ACC112 (cell line): Measurements from ENCODE around the gene SGPL1.
"Not testable (repeated sequence)": the region's sequence is repeated elsewhere in the genome, so short reads cannot be mapped to it uniquely, and the experiment has no call there.

Source experiments
- H2AFZ ChIP-seq: fragments of 200-600 bp; sonication (generic); one replicate; pipeline ENCODE4 v1.6.0; 2017; ENCODE audit warnings: antibody characterized with exemption, low read length; ENCODE audit not compliant: unreplicated experiment
- H3K27ac ChIP-seq: fragments of 200-600 bp; sonication (generic); 2 replicates; pipeline ENCODE4 v1.5.1; 2014; ENCODE audit warnings: low read depth, mild to moderate bottlenecking, antibody characterized with exemption, low read length, moderate library complexity
- H3K27me3 ChIP-seq: fragments of 200-600 bp; sonication (generic); 2 replicates; pipeline ENCODE4 v1.6.1; 2014; ENCODE audit warnings: mild to moderate bottlenecking, antibody characterized with exemption, low read length, moderate library complexity, mixed read lengths; ENCODE audit not compliant: insufficient read depth
- H3K36me3 ChIP-seq: fragments of 200-600 bp; sonication (generic); 2 replicates; pipeline ENCODE4 v1.6.1; 2016; ENCODE audit warnings: mild to moderate bottlenecking, antibody characterized with exemption, low read length, moderate library complexity, mixed read lengths; ENCODE audit not compliant: insufficient read depth
- H3K4me1 ChIP-seq: fragments of 200-600 bp; sonication (generic); one replicate; pipeline ENCODE4 v1.6.1; 2016; ENCODE audit warnings: low read length, mixed read lengths; ENCODE audit not compliant: insufficient read depth, unreplicated experiment, control insufficient read depth
- H3K4me3 ChIP-seq: fragments of 200-600 bp; sonication (generic); 2 replicates; pipeline ENCODE4 v1.5.1; 2014; ENCODE audit warnings: mild to moderate bottlenecking, low read depth, low read length
- H3K79me2 ChIP-seq: fragments of 200-600 bp; sonication (generic); one replicate; pipeline ENCODE4 v1.6.0; 2016; ENCODE audit warnings: low read length; ENCODE audit not compliant: control insufficient read depth, unreplicated experiment, insufficient read depth

The SGPL1 gene

DNA sequence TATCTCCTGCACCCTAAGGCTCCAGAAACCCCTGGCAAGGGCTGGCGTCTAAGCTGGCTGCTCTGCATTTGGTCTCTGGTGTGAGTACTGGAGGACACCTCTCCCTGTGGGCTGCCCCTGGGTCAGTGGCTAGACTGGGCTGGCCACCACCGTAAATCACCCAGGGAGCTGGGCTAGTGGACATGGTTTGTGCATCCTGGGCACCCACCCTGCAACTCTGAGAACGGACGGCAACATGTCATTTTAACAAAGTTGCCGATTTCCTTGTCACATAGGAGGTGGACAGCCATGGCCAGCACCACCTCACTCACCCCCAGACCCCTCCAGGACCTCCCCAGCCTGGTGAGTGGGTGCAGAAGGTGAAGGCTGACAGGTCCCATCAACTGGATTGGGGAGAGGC is 99.5 kb downstream of the SGPL1 start:
- H3K27me3 ChIP-seq = peaks cover 5% of the 10 kb centered on the region; the same call in 1 of the 2 replicates
- no peak overlapping the region for H2AFZ ChIP-seq
- no peaks in the 10 kb centered on the region for H3K4me1 ChIP-seq

DNA sequence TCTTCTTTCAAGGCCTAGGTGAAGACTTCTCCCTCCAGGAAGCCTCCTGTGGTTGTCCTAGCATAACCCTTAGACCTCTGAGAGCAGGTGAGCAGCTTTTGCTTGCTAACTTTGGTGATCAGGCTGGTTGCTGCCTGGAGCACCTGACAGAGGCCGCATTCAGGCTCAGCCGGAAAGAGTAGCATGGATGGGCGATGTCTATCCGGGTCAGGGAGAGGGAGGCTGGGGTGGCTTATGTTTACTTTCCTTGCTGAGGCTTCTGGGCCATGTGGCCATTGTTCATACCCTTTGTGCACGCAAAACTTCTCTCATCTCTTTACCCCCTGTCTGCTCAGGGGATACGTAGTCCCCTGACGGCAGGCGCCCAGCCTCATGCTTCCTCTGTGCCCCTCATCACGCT is 100.1 kb downstream of the SGPL1 start:
- H3K4me3 ChIP-seq = no peak overlapping the region
- H3K4me1 ChIP-seq = no peaks in the 10 kb centered on the region
- H2AFZ ChIP-seq = no peak overlapping the region
- peaks cover 8% of the 10 kb centered on the region for H3K27me3 ChIP-seq
- H3K79me2 ChIP-seq = no peaks in the 10 kb centered on the region
- H3K27ac ChIP-seq = no peak overlapping the region
- no peaks in the 10 kb centered on the region for H3K36me3 ChIP-seq

More for the DNA sequence above, 99.5 kb downstream of the SGPL1 start:
- Histone ChIP-seq H3K79me2 (no peaks in the 10 kb centered on the region), H3K4me3 (no peak overlapping the region), H3K27ac (no peak overlapping the region), H3K36me3 (no peaks in the 10 kb centered on the region)

GRCh38 chr10:70916241-70916640 is 100.5 kb downstream of the SGPL1 start:
- Histone ChIP-seq H3K27me3 (peaks cover 12% of the 10 kb centered on the region), H3K4me1 (no peaks in the 10 kb centered on the region), H2AFZ (no peak overlapping the region), H3K36me3 (no peaks in the 10 kb centered on the region), H3K4me3 (no peak overlapping the region), H3K79me2 (no peaks in the 10 kb centered on the region), H3K27ac (no peak overlapping the region)

- H3K4me3 ChIP-seq = no peak overlapping the region
- no peaks in the 10 kb centered on the region for H3K4me1 ChIP-seq
- peaks cover 22% of the 10 kb centered on the region for H3K27me3 ChIP-seq
- no peak overlapping the region for H2AFZ ChIP-seq
- H3K36me3 ChIP-seq = no peaks in the 10 kb centered on the region
- H3K27ac ChIP-seq = no peak overlapping the region
- no peaks in the 10 kb centered on the region for H3K79me2 ChIP-seq
Measured at GRCh38 chr10:70917226-70917625, 101.5 kb downstream of the SGPL1 start.

DNA sequence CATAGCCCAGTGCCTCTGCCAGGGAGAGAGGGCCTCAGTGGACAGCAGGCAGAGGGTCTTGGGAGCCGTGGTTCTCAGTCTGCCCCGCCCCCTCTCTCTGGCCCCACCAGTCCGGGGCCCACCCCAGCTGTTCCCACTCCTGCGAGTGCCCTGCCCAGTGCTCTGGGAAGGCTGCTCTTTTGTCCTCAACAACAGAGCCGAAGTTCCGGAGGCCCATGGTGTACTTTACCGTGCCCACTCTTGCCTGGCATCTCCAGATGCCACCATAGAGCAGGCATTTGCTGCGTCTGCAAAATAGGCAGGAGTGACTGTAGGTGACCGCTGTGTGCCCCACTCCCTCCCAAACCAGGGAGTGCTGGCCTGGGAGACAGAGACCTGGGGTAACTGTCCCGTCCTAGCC is 101.9 kb downstream of the SGPL1 start:
- Histone ChIP-seq H3K4me3 (no peak overlapping the region), H3K79me2 (no peaks in the 10 kb centered on the region), H2AFZ (no peak overlapping the region), H3K4me1 (no peaks in the 10 kb centered on the region), H3K36me3 (no peaks in the 10 kb centered on the region), H3K27me3 (peaks cover 24% of the 10 kb centered on the region), H3K27ac (no peak overlapping the region)

- Histone ChIP-seq H3K27me3 (peaks cover 24% of the 10 kb centered on the region), H2AFZ (no peak overlapping the region), H3K4me3 (no peak overlapping the region), H3K36me3 (no peaks in the 10 kb centered on the region), H3K79me2 (no peaks in the 10 kb centered on the region), H3K27ac (no peak overlapping the region), H3K4me1 (no peaks in the 10 kb centered on the region)
Measured at GRCh38 chr10:70918851-70919530, 103.2 kb downstream of the SGPL1 start.

DNA sequence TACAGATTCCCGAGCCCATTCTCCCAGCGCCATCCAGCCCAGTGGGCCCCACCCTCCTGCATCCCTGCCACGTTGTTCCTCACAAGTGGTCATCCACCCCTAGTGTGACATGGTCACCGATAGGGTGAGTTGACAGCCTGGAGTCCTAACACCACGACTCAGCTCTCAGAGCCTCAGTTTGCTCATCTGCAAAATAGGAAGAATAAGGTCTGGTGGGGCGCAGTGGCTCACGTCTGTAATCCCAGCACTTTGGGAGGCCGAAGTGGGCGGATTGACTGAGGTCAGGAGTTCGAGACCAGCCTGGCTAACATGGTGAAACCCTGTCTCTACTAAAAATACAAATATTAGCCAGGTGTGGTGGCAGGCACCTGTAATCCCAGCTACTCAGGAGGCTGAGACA is 104.2 kb downstream of the SGPL1 start:
- not testable (repeated sequence) for H3K4me3 ChIP-seq, H2AFZ ChIP-seq, H3K79me2 ChIP-seq, H3K4me1 ChIP-seq, H3K27ac ChIP-seq, H3K36me3 ChIP-seq
- peaks cover 20% of the 10 kb centered on the region for H3K27me3 ChIP-seq

GRCh38 chr10:70920519-70920918 is 104.8 kb downstream of the SGPL1 start:
- Histone ChIP-seq H3K79me2 (no peaks in the 10 kb centered on the region), H2AFZ (no peak overlapping the region), H3K27me3 (peaks cover 20% of the 10 kb centered on the region), H3K4me1 (no peaks in the 10 kb centered on the region), H3K4me3 (no peak overlapping the region), H3K36me3 (no peaks in the 10 kb centered on the region), H3K27ac (no peak overlapping the region)

DNA sequence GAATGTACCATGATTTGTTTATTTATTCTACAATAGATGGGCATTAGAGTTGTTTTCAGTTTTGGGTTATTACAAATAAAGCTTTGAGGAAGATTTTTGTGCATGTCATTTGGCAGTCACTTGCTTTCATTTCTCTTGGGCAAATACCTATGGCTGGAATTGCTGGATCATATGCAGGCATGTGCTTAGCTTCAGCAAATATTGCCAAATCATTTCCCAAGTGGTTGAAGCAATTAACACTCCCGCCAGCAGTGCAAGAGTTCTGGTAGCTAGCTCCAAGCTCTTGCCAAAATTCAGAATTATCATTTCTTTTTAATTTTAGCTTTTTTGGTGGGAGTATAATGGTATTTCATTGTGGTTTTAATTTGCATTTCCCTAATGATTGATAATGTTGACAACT is 105.5 kb downstream of the SGPL1 start:
- Histone ChIP-seq H3K4me1 (no peaks in the 10 kb centered on the region), H3K4me3 (no peak overlapping the region), H2AFZ (no peak overlapping the region), H3K36me3 (no peaks in the 10 kb centered on the region), H3K79me2 (no peaks in the 10 kb centered on the region), H3K27me3 (peaks cover 20% of the 10 kb centered on the region), H3K27ac (no peak overlapping the region)

- Histone ChIP-seq H3K36me3 (no peaks in the 10 kb centered on the region), H3K27ac (no peak overlapping the region), H3K79me2 (no peaks in the 10 kb centered on the region), H2AFZ (no peak overlapping the region), H3K27me3 (peaks cover 22% of the 10 kb centered on the region), H3K4me3 (no peak overlapping the region), H3K4me1 (no peaks in the 10 kb centered on the region)
Measured at GRCh38 chr10:70923696-70924095, 107.9 kb downstream of the SGPL1 start.

- Histone ChIP-seq H3K27me3 (peaks cover 21% of the 10 kb centered on the region), H3K79me2 (no peaks in the 10 kb centered on the region), H3K27ac (no peak overlapping the region), H3K4me3 (no peak overlapping the region), H3K36me3 (no peaks in the 10 kb centered on the region), H3K4me1 (no peaks in the 10 kb centered on the region), H2AFZ (no peak overlapping the region)
Measured at GRCh38 chr10:70925377-70926225, 109.9 kb downstream of the SGPL1 start.
